ENCODE data around the gene MORN5. TPM values are rescaled to one million over a fixed set of nuclear protein-coding genes. Genes with fewer than 3 reads are reported as not detected.

Gene MORN5
- polyA plus RNA-seq, 1 experiment: not detected

- no peak overlapping the region for H3K4me3 ChIP-seq (ENCODE audit: low read depth, low read length)
- TF ChIP-seq CTCF (IDR thresholded peaks at IDR 0.05; ENCODE audit: low read depth, low read length): no peak
- CTCF ChIA-PET: no interaction called here
- POLR2A ChIA-PET: no interaction called here
- no peaks in the 10 kb centered on the region; the same call in none of the 2 replicates for H3K9me3 ChIP-seq (ENCODE audit: control insufficient read depth, insufficient read depth, low read length)
- H3K27me3 ChIP-seq (ENCODE audit: control insufficient read depth, insufficient read depth, low read length): peaks cover 92% of the 10 kb centered on the region
- no peak for DNase-seq (ENCODE audit: low read depth, low spot score)
- no peak overlapping the region for H3K27ac ChIP-seq (ENCODE audit: low read depth, low read length)
These were observed 56.6 kb downstream of the MORN5 start for GRCh38 chr9:122216138-122216797.

GRCh38 chr9:122216798-122217418 is 57.2 kb downstream of the MORN5 start:
- Histone ChIP-seq H3K9me3 (ENCODE audit: control insufficient read depth, insufficient read depth, low read length) (no peaks in the 10 kb centered on the region; the same call in none of the 2 replicates), H3K27ac (ENCODE audit: low read depth, low read length) (no peak overlapping the region), H3K4me3 (ENCODE audit: low read depth, low read length) (no peak overlapping the region), H3K27me3 (ENCODE audit: control insufficient read depth, insufficient read depth, low read length) (peaks cover 93% of the 10 kb centered on the region)
- no peak for DNase-seq (ENCODE audit: low read depth, low spot score)
- CTCF ChIA-PET: no interaction called here
- no peak for TF ChIP-seq CTCF (IDR thresholded peaks at IDR 0.05; ENCODE audit: low read depth, low read length)
- POLR2A ChIA-PET: no interaction called here

DNA sequence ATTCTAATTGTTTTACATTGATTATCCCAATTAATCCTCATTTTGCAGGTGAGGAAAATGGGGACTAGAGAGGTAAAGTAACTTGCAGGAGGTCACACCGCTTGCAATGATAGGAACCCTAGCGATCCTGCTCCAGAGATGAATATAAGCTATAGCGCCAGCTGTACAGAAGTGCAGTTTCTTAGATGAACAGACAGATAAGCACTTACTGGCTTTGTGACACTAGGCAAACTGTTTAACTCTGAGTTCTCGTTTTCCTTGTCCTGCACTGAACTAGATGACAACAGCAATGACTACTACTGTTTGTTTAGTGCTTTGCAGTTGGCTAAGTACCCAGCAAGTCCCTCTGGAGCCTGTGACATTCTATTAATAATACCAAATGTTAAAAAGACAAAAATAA is 57.9 kb downstream of the MORN5 start:
- Histone ChIP-seq H3K27ac (ENCODE audit: low read depth, low read length) (no peak overlapping the region), H3K4me3 (ENCODE audit: low read depth, low read length) (no peak overlapping the region), H3K27me3 (ENCODE audit: control insufficient read depth, insufficient read depth, low read length) (peaks cover 93% of the 10 kb centered on the region), H3K9me3 (ENCODE audit: control insufficient read depth, insufficient read depth, low read length) (no peaks in the 10 kb centered on the region; the same call in none of the 2 replicates)
- POLR2A ChIA-PET: no interaction called here
- TF ChIP-seq CTCF (IDR thresholded peaks at IDR 0.05; ENCODE audit: low read depth, low read length): no peak
- no peak for DNase-seq (ENCODE audit: low read depth, low spot score)
- CTCF ChIA-PET: no interaction called here

DNA sequence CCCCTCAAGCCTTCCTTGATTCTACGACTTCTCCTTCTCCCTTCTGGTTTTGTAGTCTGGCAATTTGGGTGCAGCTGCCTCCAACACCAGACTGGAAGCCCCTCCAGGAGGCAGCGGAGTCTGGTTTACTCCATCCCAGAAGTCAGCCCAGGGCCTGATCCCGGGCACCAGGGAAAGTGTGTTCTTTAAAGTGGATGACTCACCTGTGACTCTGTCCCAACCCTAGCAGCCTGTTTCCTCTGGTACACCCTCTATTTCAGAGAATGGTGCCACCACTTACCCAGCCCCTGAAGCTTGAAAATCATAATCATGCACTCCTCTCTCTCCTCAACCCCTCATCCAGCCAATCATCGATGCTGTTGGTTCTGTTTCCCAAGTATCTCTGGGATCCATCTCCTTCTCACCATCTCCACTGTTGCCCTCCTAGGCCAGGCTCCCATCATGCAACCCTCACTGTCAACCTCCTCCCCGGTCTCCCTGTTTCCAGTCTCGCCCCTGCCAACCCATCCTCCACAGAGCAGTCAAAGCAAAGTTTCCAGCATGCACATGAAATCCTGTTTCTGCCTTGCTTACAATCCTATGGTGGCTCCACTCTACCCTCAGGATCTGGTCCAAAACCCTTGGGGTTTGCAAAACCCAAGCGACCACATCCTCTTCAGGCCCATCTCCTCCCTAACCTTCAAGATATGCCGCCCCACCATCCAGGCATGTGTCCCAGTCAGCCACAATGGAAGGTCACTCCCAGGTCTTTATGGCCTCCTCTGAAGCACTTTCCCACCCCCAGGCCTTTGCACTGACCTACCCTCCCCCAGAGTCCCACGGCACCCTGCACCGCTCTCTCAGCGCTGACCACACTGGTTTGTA is 58.6 kb downstream of the MORN5 start:
- Histone ChIP-seq H3K27ac (ENCODE audit: low read depth, low read length) (no peak overlapping the region), H3K9me3 (ENCODE audit: control insufficient read depth, insufficient read depth, low read length) (no peaks in the 10 kb centered on the region; the same call in none of the 2 replicates), H3K27me3 (ENCODE audit: control insufficient read depth, insufficient read depth, low read length) (peaks cover 93% of the 10 kb centered on the region), H3K4me3 (ENCODE audit: low read depth, low read length) (no peak overlapping the region)
- ChIA-PET CTCF (no interaction called here), POLR2A (no interaction called here)
- no peak for TF ChIP-seq CTCF (IDR thresholded peaks at IDR 0.05; ENCODE audit: low read depth, low read length)
- no peak for DNase-seq (ENCODE audit: low read depth, low spot score)

All from AG04450 (cell line).